ENCODE data around the gene UPK3BL1.
"Not testable (repeated sequence)": the region's sequence is repeated elsewhere in the genome, so short reads cannot be mapped to it uniquely, and the experiment has no call there.

The UPK3BL1 gene

GRCh38 chr7:102642691-102643090 lies at the start of gene UPK3BL1:
UPK3BL1 (minus strand) TSS chr7:102642791; CDS start chr7:102642741, 50 bp downstream.
- not testable (repeated sequence) for DNase-seq

GRCh38 chr7:102690602-102691001 lies 48.0 kb upstream of the UPK3BL1 start:
- not testable (repeated sequence) for DNase-seq

- not testable (repeated sequence) for DNase-seq
These were observed 47.1 kb upstream of the UPK3BL1 start for GRCh38 chr7:102689436-102690282.

- not testable (repeated sequence) for DNase-seq
These were observed 45.9 kb upstream of the UPK3BL1 start for GRCh38 chr7:102688299-102689036.

GRCh38 chr7:102682560-102682959 lies 40.0 kb upstream of the UPK3BL1 start:
- DNase-seq = not testable (repeated sequence)

- DNase-seq = not testable (repeated sequence)
These were observed 38.2 kb upstream of the UPK3BL1 start for GRCh38 chr7:102680780-102681179.

GRCh38 chr7:102675545-102675944 lies 33.0 kb upstream of the UPK3BL1 start:
- DNase-seq = not testable (repeated sequence)

- DNase-seq = not testable (repeated sequence)
These were observed 31.0 kb upstream of the UPK3BL1 start for GRCh38 chr7:102673447-102674067.

GRCh38 chr7:102671956-102672307 lies 29.3 kb upstream of the UPK3BL1 start:
- DNase-seq = not testable (repeated sequence)

GRCh38 chr7:102671166-102671955 lies 28.8 kb upstream of the UPK3BL1 start, which contains the start of gene POLR2J2:
POLR2J2 (minus strand) TSS chr7:102671663; CDS start chr7:102671601, 62 bp downstream.
- not testable (repeated sequence) for DNase-seq

- DNase-seq = not testable (repeated sequence)
These were observed 24.9 kb upstream of the UPK3BL1 start for GRCh38 chr7:102667523-102667922.

- DNase-seq = not testable (repeated sequence)
These were observed 24.3 kb upstream of the UPK3BL1 start for GRCh38 chr7:102666850-102667249.

- DNase-seq = not testable (repeated sequence)
These were observed 22.2 kb upstream of the UPK3BL1 start for GRCh38 chr7:102664765-102665164.

- DNase-seq = not testable (repeated sequence)
These were observed 7.3 kb upstream of the UPK3BL1 start, which contains the start of gene SPDYE2B for GRCh38 chr7:102649924-102650323. SPDYE2B (plus strand) TSS chr7:102650319; CDS start chr7:102652349, 2,030 bp downstream.

- not testable (repeated sequence) for DNase-seq
These were observed 5.2 kb upstream of the UPK3BL1 start for GRCh38 chr7:102647813-102648212.

GRCh38 chr7:102643404-102643803 lies 813 bp upstream of the UPK3BL1 start:
- not testable (repeated sequence) for DNase-seq

- DNase-seq = not testable (repeated sequence)
These were observed 3.7 kb downstream of the UPK3BL1 start for GRCh38 chr7:102638848-102639247.

GRCh38 chr7:102636956-102637355 lies 5.6 kb downstream of the UPK3BL1 start:
- not testable (repeated sequence) for DNase-seq

- not testable (repeated sequence) for DNase-seq
These were observed 7.2 kb downstream of the UPK3BL1 start for GRCh38 chr7:102635354-102635753.

GRCh38 chr7:102634299-102634698 lies 8.3 kb downstream of the UPK3BL1 start:
- DNase-seq = not testable (repeated sequence)

- not testable (repeated sequence) for DNase-seq
These were observed 12.0 kb downstream of the UPK3BL1 start for GRCh38 chr7:102630622-102631021.
